ENCODE data around the gene ANKRD24. TPM values are rescaled to one million over a fixed set of nuclear protein-coding genes. Genes with fewer than 3 reads are reported as not detected.
"Not testable (repeated sequence)": the region's sequence is repeated elsewhere in the genome, so short reads cannot be mapped to it uniquely, and the experiment has no call there.

The ANKRD24 gene
- total and polyA plus RNA-seq, 2 experiments from 2014 or later: 3.7 to 18.0 TPM

DNA sequence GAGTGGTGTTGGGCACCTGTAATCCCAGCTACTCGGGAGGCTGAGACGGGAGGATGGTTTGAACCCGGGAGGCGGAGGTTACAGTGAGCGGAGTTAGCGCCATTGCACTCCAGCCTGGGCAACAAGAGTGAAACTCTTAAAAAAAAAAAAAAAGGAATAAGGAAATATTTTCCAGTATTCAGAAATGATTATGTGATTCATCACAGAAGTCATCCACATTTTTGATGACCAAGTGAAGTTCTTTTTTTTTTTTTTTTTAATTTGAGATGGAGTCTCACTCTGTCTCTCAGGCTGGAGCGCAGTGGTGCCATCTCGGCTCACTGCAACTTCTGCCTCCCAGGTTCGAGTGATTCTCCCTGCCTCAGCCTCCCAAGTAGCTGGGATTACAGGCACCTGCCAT, 47.1 kb upstream of the ANKRD24 start:
- H3K9me2 ChIP-seq (ENCODE audit: insufficient read depth); H3K27me3 ChIP-seq (ENCODE audit: insufficient read depth); H3K9me3 Mint-ChIP-seq; H3K4me3 ChIP-seq; ATAC-seq; H3K4me1 Mint-ChIP-seq; H3K79me2 ChIP-seq (replicated peaks; ENCODE audit: insufficient read depth); DNase-seq (ENCODE audit: low spot score); H3K36me3 Mint-ChIP-seq (ENCODE audit: low read depth); H3K27ac Mint-ChIP-seq; H4K20me1 ChIP-seq (replicated peaks; ENCODE audit: insufficient read depth); H3K4me3 Mint-ChIP-seq; H2AFZ ChIP-seq; H3K4me2 ChIP-seq; H3K4me1 ChIP-seq (ENCODE audit: insufficient read depth); H3K27ac ChIP-seq (ENCODE audit: low read depth); H3K36me3 ChIP-seq (ENCODE audit: insufficient read depth); H3F3A ChIP-seq (replicated peaks; ENCODE audit: low read depth): not testable (repeated sequence)
- H3K27me3 Mint-ChIP-seq (ENCODE audit: insufficient read depth, low read depth, poor library complexity): peaks cover 11% of the 10 kb centered on the region

DNA sequence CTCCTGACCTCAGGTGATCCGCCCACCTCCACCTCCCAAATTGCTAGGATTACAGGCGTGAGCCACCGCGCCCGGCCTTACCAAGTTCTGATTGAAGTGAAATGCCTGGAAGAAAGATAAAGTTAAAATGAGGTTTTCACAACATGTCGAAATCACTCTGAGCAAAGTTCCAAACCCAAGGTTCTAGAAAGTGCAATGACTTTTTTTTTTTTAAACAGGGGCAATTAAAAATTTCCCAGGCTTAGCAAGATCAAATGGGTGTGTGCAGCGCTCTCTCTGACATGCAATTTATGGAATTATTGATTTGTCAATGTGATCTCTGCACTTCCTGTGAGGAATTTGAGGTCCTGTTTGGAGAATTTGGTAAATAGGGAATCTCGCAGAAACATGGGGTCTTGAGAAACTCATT, 45.8 kb upstream of the ANKRD24 start:
- Histone ChIP-seq H3K4me3 (no peak overlapping the region), H3K4me1 (ENCODE audit: insufficient read depth) (no peaks in the 10 kb centered on the region; the same call in 1 of the 2 replicates), H2AFZ (no peak overlapping the region), H3K4me2 (no peak overlapping the region), H3K36me3 (ENCODE audit: insufficient read depth) (no peaks in the 10 kb centered on the region), H3K79me2 (replicated peaks; ENCODE audit: insufficient read depth) (no peaks in the 10 kb centered on the region), H4K20me1 (replicated peaks; ENCODE audit: insufficient read depth) (no peaks in the 10 kb centered on the region), H3K27me3 (ENCODE audit: insufficient read depth) (no peaks in the 10 kb centered on the region), H3F3A (replicated peaks; ENCODE audit: low read depth) (no peaks in the 10 kb centered on the region), H3K9me2 (ENCODE audit: insufficient read depth) (no peaks in the 10 kb centered on the region), H3K27ac (ENCODE audit: low read depth) (no peak overlapping the region)
- no peak for DNase-seq (ENCODE audit: low spot score)
- peaks cover 11% of the 10 kb centered on the region for H3K27me3 Mint-ChIP-seq (ENCODE audit: insufficient read depth, low read depth, poor library complexity)
- H3K4me1 Mint-ChIP-seq: peaks cover 3% of the 10 kb centered on the region; the same call in 1 of the 3 replicates
- no peak for TF ChIP-seq STAT1 (IDR thresholded peaks at IDR 0.05; ENCODE audit: unreplicated experiment)
- TF ChIP-seq EZH2 (IDR thresholded peaks at IDR 0.05; ENCODE audit: low read depth, unreplicated experiment): no peak
- TF ChIP-seq NANOG (IDR thresholded peaks at IDR 0.05; ENCODE audit: borderline replicate concordance): no peak
- TF ChIP-seq ETS1 (IDR thresholded peaks at IDR 0.05): no peak
- H3K27ac Mint-ChIP-seq: no peak overlapping the region
- H3K36me3 Mint-ChIP-seq (ENCODE audit: low read depth): no peaks in the 10 kb centered on the region
- ATAC-seq: no peak
- no peaks in the 10 kb centered on the region; the same call in 2 of the 3 replicates for H3K9me3 Mint-ChIP-seq
- no peak overlapping the region for H3K4me3 Mint-ChIP-seq

DNA sequence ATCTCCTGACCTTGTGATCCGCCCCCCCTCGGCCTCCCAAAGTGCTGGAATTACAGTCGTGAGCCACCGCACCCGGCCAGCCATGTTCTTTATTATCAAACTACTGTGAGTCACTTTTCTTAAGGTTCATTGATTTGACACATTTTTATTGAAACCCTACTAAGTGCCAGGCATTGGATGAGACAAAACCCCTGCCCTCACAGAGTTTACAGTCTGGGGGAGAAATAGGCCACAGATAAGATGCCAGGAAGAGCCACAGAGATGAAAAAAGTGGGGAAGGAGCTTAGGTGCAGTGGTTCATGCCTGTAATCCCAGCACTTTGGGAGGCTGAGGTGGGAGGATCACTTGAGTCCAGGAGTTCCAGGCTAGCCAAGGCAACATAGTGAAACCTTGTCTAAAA, 44.0 kb upstream of the ANKRD24 start:
- Histone ChIP-seq H3K4me2 (no peak overlapping the region), H3K9me2 (ENCODE audit: insufficient read depth) (no peaks in the 10 kb centered on the region), H3F3A (replicated peaks; ENCODE audit: low read depth) (no peaks in the 10 kb centered on the region), H2AFZ (no peak overlapping the region), H4K20me1 (replicated peaks; ENCODE audit: insufficient read depth) (no peaks in the 10 kb centered on the region), H3K79me2 (replicated peaks; ENCODE audit: insufficient read depth) (no peaks in the 10 kb centered on the region), H3K4me3 (no peak overlapping the region), H3K4me1 (ENCODE audit: insufficient read depth) (no peaks in the 10 kb centered on the region), H3K36me3 (ENCODE audit: insufficient read depth) (no peaks in the 10 kb centered on the region), H3K27me3 (ENCODE audit: insufficient read depth) (no peaks in the 10 kb centered on the region), H3K27ac (ENCODE audit: low read depth) (no peak overlapping the region)
- no peak for ATAC-seq
- peaks cover 3% of the 10 kb centered on the region; the same call in 1 of the 3 replicates for H3K4me1 Mint-ChIP-seq
- H3K27me3 Mint-ChIP-seq (ENCODE audit: insufficient read depth, low read depth, poor library complexity): peaks cover 9% of the 10 kb centered on the region
- H3K27ac Mint-ChIP-seq: no peak overlapping the region
- H3K36me3 Mint-ChIP-seq (ENCODE audit: low read depth): no peaks in the 10 kb centered on the region
- DNase-seq (ENCODE audit: low spot score): no peak
- H3K4me3 Mint-ChIP-seq: no peak overlapping the region
- H3K9me3 Mint-ChIP-seq: no peaks in the 10 kb centered on the region; the same call in 2 of the 3 replicates
- TF ChIP-seq ETS1 (IDR thresholded peaks at IDR 0.05) (no peak), ZNF331 (CRISPR knock-in tag; IDR thresholded peaks at IDR 0.05; ENCODE audit: low read depth) (no peak), STAT1 (IDR thresholded peaks at IDR 0.05; ENCODE audit: unreplicated experiment) (no peak), ZNF114 (CRISPR knock-in tag; IDR thresholded peaks at IDR 0.05) (no peak), NANOG (IDR thresholded peaks at IDR 0.05; ENCODE audit: borderline replicate concordance) (no peak), EZH2phosphoT487 (IDR thresholded peaks at IDR 0.05; ENCODE audit: unreplicated experiment) (no peak), EZH2 (IDR thresholded peaks at IDR 0.05; ENCODE audit: low read depth, unreplicated experiment) (no peak)
- TF ChIP-seq, protein P1, sequence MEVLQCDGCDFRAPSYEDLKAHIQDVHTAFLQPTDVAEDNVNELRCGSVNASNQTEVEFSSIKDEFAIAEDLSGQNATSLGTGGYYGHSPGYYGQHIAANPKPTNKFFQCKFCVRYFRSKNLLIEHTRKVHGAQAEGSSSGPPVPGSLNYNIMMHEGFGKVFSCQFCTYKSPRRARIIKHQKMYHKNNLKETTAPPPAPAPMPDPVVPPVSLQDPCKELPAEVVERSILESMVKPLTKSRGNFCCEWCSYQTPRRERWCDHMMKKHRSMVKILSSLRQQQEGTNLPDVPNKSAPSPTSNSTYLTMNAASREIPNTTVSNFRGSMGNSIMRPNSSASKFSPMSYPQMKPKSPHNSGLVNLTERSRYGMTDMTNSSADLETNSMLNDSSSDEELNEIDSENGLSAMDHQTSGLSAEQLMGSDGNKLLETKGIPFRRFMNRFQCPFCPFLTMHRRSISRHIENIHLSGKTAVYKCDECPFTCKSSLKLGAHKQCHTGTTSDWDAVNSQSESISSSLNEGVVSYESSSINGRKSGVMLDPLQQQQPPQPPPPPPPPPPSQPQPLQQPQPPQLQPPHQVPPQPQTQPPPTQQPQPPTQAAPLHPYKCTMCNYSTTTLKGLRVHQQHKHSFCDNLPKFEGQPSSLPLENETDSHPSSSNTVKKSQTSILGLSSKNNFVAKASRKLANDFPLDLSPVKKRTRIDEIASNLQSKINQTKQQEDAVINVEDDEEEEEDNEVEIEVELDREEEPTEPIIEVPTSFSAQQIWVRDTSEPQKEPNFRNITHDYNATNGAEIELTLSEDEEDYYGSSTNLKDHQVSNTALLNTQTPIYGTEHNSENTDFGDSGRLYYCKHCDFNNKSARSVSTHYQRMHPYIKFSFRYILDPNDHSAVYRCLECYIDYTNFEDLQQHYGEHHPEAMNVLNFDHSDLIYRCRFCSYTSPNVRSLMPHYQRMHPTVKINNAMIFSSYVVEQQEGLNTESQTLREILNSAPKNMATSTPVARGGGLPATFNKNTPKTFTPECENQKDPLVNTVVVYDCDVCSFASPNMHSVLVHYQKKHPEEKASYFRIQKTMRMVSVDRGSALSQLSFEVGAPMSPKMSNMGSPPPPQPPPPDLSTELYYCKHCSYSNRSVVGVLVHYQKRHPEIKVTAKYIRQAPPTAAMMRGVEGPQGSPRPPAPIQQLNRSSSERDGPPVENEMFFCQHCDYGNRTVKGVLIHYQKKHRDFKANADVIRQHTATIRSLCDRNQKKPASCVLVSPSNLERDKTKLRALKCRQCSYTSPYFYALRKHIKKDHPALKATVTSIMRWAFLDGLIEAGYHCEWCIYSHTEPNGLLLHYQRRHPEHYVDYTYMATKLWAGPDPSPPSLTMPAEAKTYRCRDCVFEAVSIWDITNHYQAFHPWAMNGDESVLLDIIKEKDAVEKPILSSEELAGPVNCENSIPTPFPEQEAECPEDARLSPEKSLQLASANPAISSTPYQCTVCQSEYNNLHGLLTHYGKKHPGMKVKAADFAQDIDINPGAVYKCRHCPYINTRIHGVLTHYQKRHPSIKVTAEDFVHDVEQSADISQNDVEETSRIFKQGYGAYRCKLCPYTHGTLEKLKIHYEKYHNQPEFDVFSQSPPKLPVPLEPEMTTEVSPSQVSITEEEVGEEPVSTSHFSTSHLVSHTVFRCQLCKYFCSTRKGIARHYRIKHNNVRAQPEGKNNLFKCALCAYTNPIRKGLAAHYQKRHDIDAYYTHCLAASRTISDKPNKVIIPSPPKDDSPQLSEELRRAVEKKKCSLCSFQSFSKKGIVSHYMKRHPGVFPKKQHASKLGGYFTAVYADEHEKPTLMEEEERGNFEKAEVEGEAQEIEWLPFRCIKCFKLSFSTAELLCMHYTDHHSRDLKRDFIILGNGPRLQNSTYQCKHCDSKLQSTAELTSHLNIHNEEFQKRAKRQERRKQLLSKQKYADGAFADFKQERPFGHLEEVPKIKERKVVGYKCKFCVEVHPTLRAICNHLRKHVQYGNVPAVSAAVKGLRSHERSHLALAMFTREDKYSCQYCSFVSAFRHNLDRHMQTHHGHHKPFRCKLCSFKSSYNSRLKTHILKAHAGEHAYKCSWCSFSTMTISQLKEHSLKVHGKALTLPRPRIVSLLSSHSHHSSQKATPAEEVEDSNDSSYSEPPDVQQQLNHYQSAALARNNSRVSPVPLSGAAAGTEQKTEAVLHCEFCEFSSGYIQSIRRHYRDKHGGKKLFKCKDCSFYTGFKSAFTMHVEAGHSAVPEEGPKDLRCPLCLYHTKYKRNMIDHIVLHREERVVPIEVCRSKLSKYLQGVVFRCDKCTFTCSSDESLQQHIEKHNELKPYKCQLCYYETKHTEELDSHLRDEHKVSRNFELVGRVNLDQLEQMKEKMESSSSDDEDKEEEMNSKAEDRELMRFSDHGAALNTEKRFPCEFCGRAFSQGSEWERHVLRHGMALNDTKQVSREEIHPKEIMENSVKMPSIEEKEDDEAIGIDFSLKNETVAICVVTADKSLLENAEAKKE (CRISPR knock-in tag; IDR thresholded peaks at IDR 0.05): no peak
